Heart left ventricle (tissue), 16 donors: ENCODE measurements around the gene MAP3K10. TPM values are rescaled to one million over a fixed set of nuclear protein-coding genes. Genes with fewer than 3 reads are reported as not detected.

Source experiments
- ATAC-seq, 4 donors: fragments of 200-7000 bp; cut with Tn5 transposase; one replicate each; pipeline ENCODE4 v1.9.1; 2020 to 2022; ENCODE audit warnings: moderate library complexity in 4 of 4, mild to moderate bottlenecking in 3 of 4, moderate number of reproducible peaks in 1 of 4
- DNase-seq, 5 donors: peaks; one replicate each; pipeline ENCODE4 v3.0.0-alpha.2; 2020
- H3K27ac ChIP-seq, 12 donors: fragments of 200-600 bp; sonication (generic) in 4 of 12; one replicate each; pipeline versions ENCODE4 v1.5.0 to v1.8.0; 2016 to 2022; ENCODE audit warnings: mild to moderate bottlenecking in 2 of 12
- H3K27me3 ChIP-seq, 9 donors: fragments of 200-600 bp; sonication (generic) in 2 of 9; one replicate each; pipeline versions ENCODE4 v1.5.1 to v1.8.0; 2016 to 2022; ENCODE audit warnings: mild to moderate bottlenecking in 3 of 9
- H3K36me3 ChIP-seq, 9 donors: fragments of 200-600 bp; sonication (generic) in 2 of 9; one replicate each; pipeline versions ENCODE4 v1.5.0 to v1.8.0; 2018 to 2022; ENCODE audit warnings: mild to moderate bottlenecking in 2 of 9
- H3K4me1 ChIP-seq, 12 donors: fragments of 200-600 bp; sonication (generic) in 4 of 12; one replicate each; pipeline versions ENCODE4 v1.5.0 to v1.8.0; 2016 to 2022; ENCODE audit warnings: mild to moderate bottlenecking in 3 of 12
- H3K4me3 ChIP-seq, 12 donors: fragments of 200-600 bp; sonication (generic) in 4 of 12; one replicate each; pipeline versions ENCODE4 v1.5.0 to v1.8.0; 2017 to 2022; ENCODE audit warnings: mild to moderate bottlenecking in 9 of 12, moderate library complexity in 4 of 12
- H3K9me3 ChIP-seq, 12 donors: fragments of 200-600 bp; sonication (generic) in 4 of 12; one replicate each; pipeline versions ENCODE4 v1.5.0 to v1.8.0; 2016 to 2022; ENCODE audit warnings: mild to moderate bottlenecking in 1 of 12
- POLR2A ChIP-seq, 2 donors: fragments of 450-650 bp; IDR thresholded peaks; one replicate each; pipeline ENCODE4 v1.6.1; 2017; ENCODE audit warnings: antibody characterized with exemption in 2 of 2, mild to moderate bottlenecking in 2 of 2, moderate library complexity in 2 of 2
- WGBS, 4 donors: extraction: QIAGEN DNeasy Blood & Tissue Kit in 2 of 4; methylation state at CpG; one replicate each; pipeline versions ENCODE4 v1.1.5 to v1.1.7; 2013 to 2018; 5-methylcytosine and 5-hydroxymethylcytosine counted together
- intact Hi-C, 10 donors: fragments of 100-400 bp; cut with DNase I; formaldehyde crosslinking; loops; one replicate each; pipeline versions ENCODE4 v1.11.1 to v1.14.2; 2022
- polyA plus RNA-seq, 2 donors: library from polyadenylated mRNA; stranded (reverse); fragments of 200-250 nt; gene quantifications; one replicate each; pipeline ENCODE4 v1.2.3, GENCODE V29; 2013
- total RNA-seq, 9 donors: library from RNA; depleted of rRNA in 2 of 9; stranded (reverse); fragments of >200 nt in 2 of 9; fragmentation: NEBNext Ultra II Directional in 3 of 9; extraction: Animal tissue kit (Norgen Biotek cat#: 25700) in 3 of 9; gene quantifications; one replicate each; pipeline versions ENCODE4 v1.1.0 to v1.2.4, GENCODE V29; 2016 to 2023
- TF ChIP-seq, protein P1 (sequence below), 12 donors: fragments of 200-600 bp; sonication (generic) in 4 of 12; IDR thresholded peaks; one replicate each; pipeline versions ENCODE4 v1.5.0 to v1.8.0; 2018 to 2022; ENCODE audit warnings: antibody characterized with exemption in 12 of 12, mild to moderate bottlenecking in 5 of 12
- donor health status: ischemic (EF 13 %, LVEDD 7.1; RV severe dilation, severe dysfunction).
- donor health status: healthy with polysubstance abuse.
- donor health status: DM: no; HTN: yes; CAD: no.
- donor health status: DM: no; HTN: no; CAD: no.
- donor health status: ischemic (EF 25% LVEDD 6.9; RV normal size, moderate dysfunction).
- donor health status: ischemic (EF 25% LVEDD 5.7; RV mildly dilated, moderate dysfunction).
- donor health status: healthy.
- donor health status: DM: yes; HTN: yes; CAD: no.
- donor health status: ischemic (EF 35%, LVEDD 5.7; RV mildly dilated, moderate dysfunction).
- donor health status: nonischemic (EF 11% LVEDD 7.7; RV severe dilation, severe dysfunction).
- donor health status: DM: yes; HTN: yes; CAD: no.
- donor health status: PGD.
- donor health status: ischemic (EF 29% LVEDD 5.4; RV normal size, mild dysfunction).
- donor health status: nonischemic (EF 23%, LVEDD 6.1; RV moderate dilation, normal function).

Gene MAP3K10
- total and polyA plus RNA-seq, 11 donors: 13.7 to 32.8 (median 16.2) TPM

DNA sequence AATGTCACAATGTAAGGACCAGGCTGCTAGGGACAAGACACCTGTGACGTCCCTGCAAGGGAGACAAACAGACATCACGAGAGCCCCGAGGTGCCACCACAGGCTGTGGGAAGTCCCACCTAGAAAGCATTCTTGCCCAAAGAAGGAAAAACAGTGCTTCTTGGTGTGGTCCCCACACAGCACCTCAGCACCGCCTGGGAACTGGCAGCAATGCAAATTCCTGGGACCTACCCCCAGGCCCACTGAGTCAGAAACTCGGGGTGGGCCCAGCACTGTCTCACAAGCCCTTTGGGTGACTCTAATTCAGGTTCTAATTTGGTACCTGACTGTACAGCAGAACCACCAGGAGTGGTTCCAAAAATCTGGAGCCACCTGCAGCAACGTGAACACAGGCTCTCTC, 49.1 kb downstream of the MAP3K10 start:
- TF ChIP-seq, protein P1, sequence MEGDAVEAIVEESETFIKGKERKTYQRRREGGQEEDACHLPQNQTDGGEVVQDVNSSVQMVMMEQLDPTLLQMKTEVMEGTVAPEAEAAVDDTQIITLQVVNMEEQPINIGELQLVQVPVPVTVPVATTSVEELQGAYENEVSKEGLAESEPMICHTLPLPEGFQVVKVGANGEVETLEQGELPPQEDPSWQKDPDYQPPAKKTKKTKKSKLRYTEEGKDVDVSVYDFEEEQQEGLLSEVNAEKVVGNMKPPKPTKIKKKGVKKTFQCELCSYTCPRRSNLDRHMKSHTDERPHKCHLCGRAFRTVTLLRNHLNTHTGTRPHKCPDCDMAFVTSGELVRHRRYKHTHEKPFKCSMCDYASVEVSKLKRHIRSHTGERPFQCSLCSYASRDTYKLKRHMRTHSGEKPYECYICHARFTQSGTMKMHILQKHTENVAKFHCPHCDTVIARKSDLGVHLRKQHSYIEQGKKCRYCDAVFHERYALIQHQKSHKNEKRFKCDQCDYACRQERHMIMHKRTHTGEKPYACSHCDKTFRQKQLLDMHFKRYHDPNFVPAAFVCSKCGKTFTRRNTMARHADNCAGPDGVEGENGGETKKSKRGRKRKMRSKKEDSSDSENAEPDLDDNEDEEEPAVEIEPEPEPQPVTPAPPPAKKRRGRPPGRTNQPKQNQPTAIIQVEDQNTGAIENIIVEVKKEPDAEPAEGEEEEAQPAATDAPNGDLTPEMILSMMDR (IDR thresholded peaks at IDR 0.05): no peak
- TF ChIP-seq POLR2A (IDR thresholded peaks at IDR 0.05): no peak
- Histone ChIP-seq H3K9me3 (no peaks in the 10 kb centered on the region), H3K4me1 (peaks cover 0 to 37% (median 21%) of the 10 kb centered on the region in 12 donors), H3K36me3 (peaks cover 0 to 68% (median 59%) of the 10 kb centered on the region in 9 donors), H3K27ac (no peak overlapping the region), H3K4me3 (no peak overlapping the region), H3K27me3 (no peaks in the 10 kb centered on the region)
- DNase-seq (no peak), ATAC-seq (no peak)
- intact Hi-C loops: loop anchor here in 3 of 10 donors (5.0 kb wide), 1 partner anchor 42 kb away; no protein-coding TSS in a partner anchor
- 91 to 96% (median 94%) methylated on average over 6 of the region's 6 CpGs for WGBS, 4 donors

DNA sequence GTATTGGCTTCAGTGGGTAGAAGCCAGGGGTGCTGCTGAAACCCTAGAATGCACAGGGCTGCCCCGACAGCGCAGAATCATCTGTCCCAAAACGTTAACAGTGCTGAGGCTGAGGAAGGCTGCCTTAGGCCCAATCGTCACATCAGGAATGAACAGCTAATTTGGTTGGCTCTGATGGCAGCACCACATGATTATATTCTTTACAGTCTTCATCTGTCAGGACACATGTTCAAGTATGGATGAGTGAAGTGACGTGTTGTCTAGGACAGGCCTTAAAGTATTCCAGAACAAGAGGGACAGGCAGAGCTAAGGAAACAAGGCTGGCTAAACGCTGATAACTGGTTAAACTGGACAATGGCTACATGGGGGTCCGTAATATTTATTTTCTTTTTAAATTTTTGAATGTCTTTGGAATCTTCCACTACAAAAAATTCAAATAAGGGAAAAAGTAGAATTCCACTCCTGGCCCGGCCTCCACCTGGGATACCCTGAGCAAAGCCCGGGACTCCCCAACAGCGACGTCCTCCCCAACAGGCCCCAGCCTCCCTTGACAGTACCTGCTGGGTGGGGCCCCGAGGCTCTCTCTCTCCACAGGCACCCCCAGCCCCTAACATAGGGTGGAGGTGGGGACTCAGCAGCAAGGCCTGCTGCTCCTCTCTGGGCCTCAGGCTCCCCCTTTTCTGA, 50.0 kb downstream of the MAP3K10 start:
- TF ChIP-seq POLR2A (IDR thresholded peaks at IDR 0.05): no peak
- TF ChIP-seq, protein P1 (IDR thresholded peaks at IDR 0.05): no peak
- WGBS, 4 donors: 76 to 85% (median 77%) methylated on average over 11 to 12 of the region's 12 CpGs
- Histone ChIP-seq H3K27ac (peak overlapping the region in 9 of 12 donors; percentile 29 to 72 (median 60)), H3K27me3 (no peaks in the 10 kb centered on the region), H3K9me3 (no peaks in the 10 kb centered on the region), H3K36me3 (peaks cover 0 to 59% (median 50%) of the 10 kb centered on the region in 9 donors), H3K4me3 (no peak overlapping the region), H3K4me1 (peaks cover 0 to 45% (median 23%) of the 10 kb centered on the region in 12 donors)
- intact Hi-C loops: loop anchor here in 3 of 10 donors (5.0 kb wide), 1 partner anchor 41 kb away; no protein-coding TSS in a partner anchor
- no peak for ATAC-seq
- no peak for DNase-seq

DNA sequence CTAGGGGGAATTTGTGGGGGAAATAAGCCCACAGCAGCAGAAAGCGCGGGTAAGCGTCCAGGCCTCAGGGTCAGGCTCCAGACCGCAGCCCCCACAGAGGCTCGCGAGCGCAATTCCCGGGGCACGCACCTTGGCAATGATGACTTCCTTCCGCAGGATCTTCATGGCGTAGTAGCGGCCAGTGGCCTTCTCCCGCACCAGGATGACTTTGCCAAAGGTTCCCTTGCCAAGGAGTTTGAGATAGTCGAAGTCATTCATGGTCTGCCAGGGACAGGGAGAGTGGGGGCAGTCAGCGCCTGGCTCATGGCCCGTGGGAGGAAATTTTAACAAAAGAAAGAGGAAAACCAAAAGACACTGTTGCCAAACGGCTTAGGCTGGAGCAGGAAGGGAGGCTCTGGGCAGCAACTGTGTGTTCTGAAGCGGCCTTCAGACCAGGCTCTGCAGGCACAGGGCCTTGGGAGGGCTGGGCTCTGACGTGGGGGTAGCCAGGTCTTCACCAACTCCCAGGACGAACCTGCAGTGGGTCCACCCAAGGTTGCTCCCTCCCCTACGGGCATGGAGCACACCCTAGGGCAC, 50.7 kb downstream of the MAP3K10 start:
- H3K4me1 ChIP-seq: peaks cover 0 to 45% (median 23%) of the 10 kb centered on the region in 12 donors

More for the DNA sequence above, 50.7 kb downstream of the MAP3K10 start:
- ATAC-seq (peak; percentile 55 to 92 (median 88)), DNase-seq (peak; percentile 70 to 79 (median 77))
- H3K9me3 ChIP-seq: no peaks in the 10 kb centered on the region
- no peak for TF ChIP-seq POLR2A (IDR thresholded peaks at IDR 0.05)
- TF ChIP-seq, protein P1 (IDR thresholded peaks at IDR 0.05): no peak
- intact Hi-C loops: loop anchor here in 3 of 10 donors (5.0 kb wide), 1 partner anchor 40 kb away; no protein-coding TSS in a partner anchor
- peak overlapping the region in 1 of 12 donors; percentile 1 for H3K4me3 ChIP-seq
- peak overlapping the region in 11 of 12 donors; percentile 29 to 72 (median 59) for H3K27ac ChIP-seq
- H3K36me3 ChIP-seq: peaks cover 0 to 53% (median 43%) of the 10 kb centered on the region in 9 donors
- 22 to 44% (median 31%) methylated on average over 11 to 21 of the region's 21 CpGs for WGBS, 4 donors
- no peaks in the 10 kb centered on the region for H3K27me3 ChIP-seq
